Neural progenitor cell (in vitro differentiated cells): ENCODE results near the gene INPP4B. TPM values are rescaled to one million over a fixed set of nuclear protein-coding genes. Genes with fewer than 3 reads are reported as not detected.
A peak's percentile ranks its signal among the peaks of the same experiment; 100 is the strongest.

Experiments used
- DNase-seq: peaks from one replicate; pipeline ENCODE4 v3.0.0-alpha.2; 2016; ENCODE audit warnings: low spot score
- H2AFZ ChIP-seq: fragments of 200-600 bp; sonication (generic); replicated peaks from 2 replicates; pipeline ENCODE4 v1.6.1; 2016; ENCODE audit warnings: antibody characterized with exemption
- H3F3A ChIP-seq: fragments of 200-600 bp; sonication (generic); 2 replicates; pipeline ENCODE4 v1.6.1; 2016; ENCODE audit warnings: antibody characterized with exemption, low read depth
- H3K27ac ChIP-seq: fragments of 200-600 bp; sonication (generic); 2 replicates; pipeline ENCODE4 v1.5.1; 2016; ENCODE audit warnings: mild to moderate bottlenecking
- H3K27me3 ChIP-seq: fragments of 200-600 bp; sonication (generic); 2 replicates; pipeline ENCODE4 v1.6.1; 2016; ENCODE audit warnings: mild to moderate bottlenecking, moderate library complexity
- H3K36me3 ChIP-seq: fragments of 200-600 bp; sonication (generic); 2 replicates; pipeline ENCODE4 v1.5.1; 2016
- H3K4me1 ChIP-seq: fragments of 200-600 bp; sonication (generic); 2 replicates; pipeline ENCODE4 v1.6.1; 2016; ENCODE audit warnings: mixed run types
- H3K4me2 ChIP-seq: fragments of 200-600 bp; sonication (generic); 2 replicates; pipeline ENCODE4 v1.6.1; 2016
- H3K4me3 ChIP-seq: fragments of 200-600 bp; sonication (generic); 2 replicates; pipeline ENCODE4 v1.5.1; 2016
- H3K79me2 ChIP-seq: fragments of 200-600 bp; sonication (generic); 2 replicates; pipeline ENCODE4 v1.6.1; 2016; ENCODE audit warnings: low read depth
- H3K9ac ChIP-seq: fragments of 200-600 bp; sonication (generic); 2 replicates; pipeline ENCODE4 v1.6.1; 2016
- H3K9me3 ChIP-seq: fragments of 200-600 bp; sonication (generic); 2 replicates; pipeline ENCODE4 v1.5.1; 2016; ENCODE audit warnings: low read depth
- H4K20me1 ChIP-seq: fragments of 200-600 bp; sonication (generic); 2 replicates; pipeline ENCODE4 v1.6.1; 2016; ENCODE audit warnings: low read depth
- H3K27ac Mint-ChIP-seq: 3 replicates; pipeline ENCODE4 v1.8.0; 2021; ENCODE audit warnings: mixed read lengths
- H3K27me3 Mint-ChIP-seq: 2 replicates; pipeline ENCODE4 v1.8.0; 2022; ENCODE audit warnings: low read depth, mild to moderate bottlenecking, inconsistent platforms, moderate library complexity, mixed read lengths; ENCODE audit not compliant: insufficient read depth
- H3K36me3 Mint-ChIP-seq: 3 replicates; pipeline ENCODE4 v1.8.0; 2021; ENCODE audit warnings: mixed read lengths
- H3K4me1 Mint-ChIP-seq: 3 replicates; pipeline ENCODE4 v1.8.0; 2021; ENCODE audit warnings: mixed read lengths
- H3K4me3 Mint-ChIP-seq: 3 replicates; pipeline ENCODE4 v1.8.0; 2021; ENCODE audit warnings: mild to moderate bottlenecking, moderate library complexity, mixed read lengths
- H3K9me3 Mint-ChIP-seq: 3 replicates; pipeline ENCODE4 v1.8.0; 2020; ENCODE audit warnings: mixed read lengths
- CTCF ChIP-seq: fragments of 200-600 bp; sonication (generic); IDR thresholded peaks from 2 replicates; pipeline ENCODE4 v1.5.1; 2017; ENCODE audit warnings: antibody characterized with exemption, mild to moderate bottlenecking
- EZH2 ChIP-seq: fragments of 200-600 bp; sonication (generic); IDR thresholded peaks from 2 replicates; pipeline ENCODE4 v1.6.1; 2017; ENCODE audit warnings: antibody characterized with exemption, mild to moderate bottlenecking, moderate library complexity
- EZH2phosphoT487 ChIP-seq: fragments of 200-600 bp; sonication (generic); IDR thresholded peaks from 2 replicates; pipeline ENCODE4 v1.6.1; 2017; ENCODE audit warnings: antibody characterized with exemption
- total RNA-seq: library from RNA; depleted of rRNA; stranded (reverse); fragments of >200 nt; gene quantifications from 2 replicates; pipeline ENCODE4 v1.2.3, GENCODE V29; 2015; ENCODE audit warnings: low replicate concordance

Gene INPP4B
- total RNA-seq, 1 donor from 2014 or later = 1.3 TPM

GRCh38 chr4:142339053-142339452 is 507.0 kb downstream of the INPP4B start:
- no peaks in the 10 kb centered on the region for H3K27me3 ChIP-seq
- no peaks in the 10 kb centered on the region for H4K20me1 ChIP-seq
- H3K4me1 ChIP-seq = peaks cover 9% of the 10 kb centered on the region
- TF ChIP-seq EZH2 (no peak), CTCF (no peak), EZH2phosphoT487 (no peak)
- no peak overlapping the region for H3K27ac ChIP-seq
- no peak overlapping the region for H3K9ac ChIP-seq
- Mint-ChIP-seq H3K36me3 (peaks cover 2% of the 10 kb centered on the region), H3K9me3 (peaks cover 3% of the 10 kb centered on the region), H3K27ac (no peak overlapping the region), H3K4me3 (no peak overlapping the region), H3K27me3 (peaks cover 2% of the 10 kb centered on the region), H3K4me1 (no peaks in the 10 kb centered on the region)
- H3K4me3 ChIP-seq = no peak overlapping the region
- no peaks in the 10 kb centered on the region for H3K79me2 ChIP-seq
- H3K36me3 ChIP-seq = no peaks in the 10 kb centered on the region
- no peak for DNase-seq
- peaks cover 3% of the 10 kb centered on the region for H3K9me3 ChIP-seq
- H3K4me2 ChIP-seq = no peak overlapping the region
- no peaks in the 10 kb centered on the region for H3F3A ChIP-seq
- peak overlapping the region; percentile 2 for H2AFZ ChIP-seq

DNA sequence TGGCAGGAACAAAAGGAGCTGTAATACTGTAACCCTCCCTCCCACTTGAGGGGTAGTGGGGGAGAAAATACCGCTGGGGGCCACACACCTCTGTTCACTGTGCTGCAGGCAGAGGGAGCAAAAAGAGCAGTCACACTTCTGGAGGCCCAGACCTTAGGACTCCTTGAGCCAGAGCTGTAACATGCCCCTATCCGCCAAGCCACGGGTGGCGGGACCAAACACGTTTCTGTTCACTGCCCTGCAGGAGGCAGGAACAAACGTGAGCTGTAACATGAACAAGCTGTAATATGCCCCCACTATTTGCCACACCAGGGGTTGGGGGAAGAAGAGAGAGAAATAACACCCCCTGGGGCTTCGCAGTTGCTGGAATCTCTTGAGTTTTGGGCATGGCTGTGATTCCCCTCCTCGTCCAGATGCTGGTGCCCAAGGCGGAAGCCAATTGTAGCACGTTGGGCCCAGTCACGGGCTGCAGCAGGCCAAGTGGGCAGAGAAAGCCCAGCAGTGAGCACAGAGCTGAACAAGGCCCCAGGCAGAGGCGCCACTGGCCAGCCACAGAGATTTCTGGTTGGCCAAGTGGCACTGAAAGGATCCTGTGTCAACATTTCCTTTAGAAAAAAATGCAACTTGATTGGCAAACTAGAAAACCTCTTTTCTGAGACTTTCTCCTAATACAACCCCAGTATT is 509.7 kb downstream of the INPP4B start:
- no peak overlapping the region for H2AFZ ChIP-seq
- H3K4me3 Mint-ChIP-seq = no peak overlapping the region
- H3K9me3 ChIP-seq = no peaks in the 10 kb centered on the region

GRCh38 chr4:142334931-142335330 is 511.2 kb downstream of the INPP4B start:
- Histone ChIP-seq H3K79me2 (no peaks in the 10 kb centered on the region), H3K27me3 (no peaks in the 10 kb centered on the region), H3K4me3 (no peak overlapping the region), H3K36me3 (no peaks in the 10 kb centered on the region), H3K27ac (no peak overlapping the region), H4K20me1 (no peaks in the 10 kb centered on the region), H3K4me2 (no peak overlapping the region), H2AFZ (no peak overlapping the region), H3K4me1 (peaks cover 9% of the 10 kb centered on the region), H3F3A (no peaks in the 10 kb centered on the region), H3K9ac (no peak overlapping the region), H3K9me3 (no peaks in the 10 kb centered on the region)
- no peaks in the 10 kb centered on the region for H3K4me1 Mint-ChIP-seq
- H3K27ac Mint-ChIP-seq = no peak overlapping the region
- TF ChIP-seq CTCF (no peak), EZH2 (no peak), EZH2phosphoT487 (no peak)
- DNase-seq = no peak
- H3K9me3 Mint-ChIP-seq = peaks cover 3% of the 10 kb centered on the region
- peaks cover 2% of the 10 kb centered on the region for H3K27me3 Mint-ChIP-seq
- peaks cover 2% of the 10 kb centered on the region for H3K36me3 Mint-ChIP-seq
- H3K4me3 Mint-ChIP-seq = no peak overlapping the region

More for the DNA sequence above, 509.7 kb downstream of the INPP4B start:
- Mint-ChIP-seq H3K4me1 (no peaks in the 10 kb centered on the region), H3K27ac (no peak overlapping the region), H3K9me3 (peaks cover 3% of the 10 kb centered on the region), H3K36me3 (peaks cover 2% of the 10 kb centered on the region), H3K27me3 (peaks cover 2% of the 10 kb centered on the region)
- DNase-seq = peak; percentile 9
- no peaks in the 10 kb centered on the region for H4K20me1 ChIP-seq
- H3K9ac ChIP-seq = no peak overlapping the region
- H3K4me2 ChIP-seq = no peak overlapping the region
- H3K4me1 ChIP-seq = peaks cover 9% of the 10 kb centered on the region
- H3K4me3 ChIP-seq = no peak overlapping the region
- no peak for TF ChIP-seq EZH2
- TF ChIP-seq EZH2phosphoT487 = no peak
- TF ChIP-seq CTCF = no peak
- H3K36me3 ChIP-seq = no peaks in the 10 kb centered on the region
- H3K79me2 ChIP-seq = no peaks in the 10 kb centered on the region
- no peaks in the 10 kb centered on the region for H3K27me3 ChIP-seq
- no peaks in the 10 kb centered on the region for H3F3A ChIP-seq
- H3K27ac ChIP-seq = no peak overlapping the region
